ENCODE measurements around the gene ACTR1A.

ACTR1A gene

DNA sequence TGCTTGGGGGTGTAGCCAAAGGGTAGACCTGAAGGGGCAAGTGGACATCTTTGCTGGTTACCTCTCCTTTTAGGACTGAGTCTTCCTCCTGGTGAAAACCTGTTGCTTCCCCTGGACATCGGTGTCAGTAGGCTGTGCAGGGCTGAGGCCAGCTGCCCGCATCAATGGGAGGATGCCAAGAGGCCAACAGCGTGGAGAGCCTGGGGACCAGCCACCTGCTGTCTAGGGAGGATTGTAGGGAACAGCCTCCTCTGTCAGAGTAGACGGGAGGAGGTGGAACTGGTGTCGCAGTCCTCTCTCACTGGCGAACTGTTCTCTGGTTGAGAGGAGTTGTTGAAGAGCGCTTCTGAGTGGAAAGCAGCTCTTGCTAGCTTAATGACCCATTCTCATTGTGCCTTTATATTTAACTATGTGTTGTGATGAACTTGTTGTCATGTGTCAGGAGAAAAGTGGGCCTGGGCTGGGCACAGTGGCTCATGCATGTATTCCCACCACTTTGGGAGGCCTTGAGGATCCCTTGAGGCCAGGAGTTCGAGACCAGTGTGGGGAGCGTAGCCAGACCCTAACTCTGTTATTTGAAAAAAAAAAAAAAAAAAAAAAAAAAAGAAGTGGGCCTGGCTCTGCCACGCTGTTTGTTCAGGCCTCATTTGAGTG lies 3.1 kb upstream of the ACTR1A start:
- peaks cover 4% of the 10 kb centered on the region for H3K4me1 ChIP-seq (ENCODE audit: control insufficient read depth, low read depth, low read length)
- no peak overlapping the region for H3K4me3 ChIP-seq (ENCODE audit: low read length)
- no peak overlapping the region for H3K4me2 ChIP-seq (ENCODE audit: low read length)
- no peak for DNase-seq
- H2AK5ac ChIP-seq (ENCODE audit: low read length) = no peak overlapping the region
- no peak overlapping the region for H3K23ac ChIP-seq (ENCODE audit: low read length)
- no peak overlapping the region for H4K5ac ChIP-seq (ENCODE audit: low read length)
- H3K79me1 ChIP-seq (ENCODE audit: low read length) = peaks cover 18% of the 10 kb centered on the region
- no peak overlapping the region for H3K56ac ChIP-seq (ENCODE audit: low read length)
- H3K79me2 ChIP-seq (ENCODE audit: control insufficient read depth, insufficient read depth, low read length) = peaks cover 16% of the 10 kb centered on the region
- no peak overlapping the region for H3K27ac ChIP-seq (ENCODE audit: low read depth, low read length)
- no peak overlapping the region for H3K4ac ChIP-seq (ENCODE audit: low read depth, low read length)
- H3K36me3 ChIP-seq (ENCODE audit: control insufficient read depth, insufficient read depth, low read length) = peaks cover 3% of the 10 kb centered on the region
- H2BK5ac ChIP-seq (ENCODE audit: low read length) = no peak overlapping the region
- WGBS (ENCODE audit: extremely low coverage, insufficient coverage, low lambda C conversion rate) = no CpG with 5 or more reads among the region's 10 CpGs
- H2BK120ac ChIP-seq (ENCODE audit: low read depth, low read length) = no peak overlapping the region
- H3K9ac ChIP-seq (ENCODE audit: low read length) = peak overlapping the region; percentile 82
- H3K18ac ChIP-seq (ENCODE audit: low read length) = no peak overlapping the region
- H4K8ac ChIP-seq (ENCODE audit: low read depth, low read length) = no peak overlapping the region
- H3K27me3 ChIP-seq (ENCODE audit: insufficient read depth, low read length, poor library complexity) = no peaks in the 10 kb centered on the region
- H2BK15ac ChIP-seq (replicated peaks; ENCODE audit: low read depth) = no peak overlapping the region

DNA sequence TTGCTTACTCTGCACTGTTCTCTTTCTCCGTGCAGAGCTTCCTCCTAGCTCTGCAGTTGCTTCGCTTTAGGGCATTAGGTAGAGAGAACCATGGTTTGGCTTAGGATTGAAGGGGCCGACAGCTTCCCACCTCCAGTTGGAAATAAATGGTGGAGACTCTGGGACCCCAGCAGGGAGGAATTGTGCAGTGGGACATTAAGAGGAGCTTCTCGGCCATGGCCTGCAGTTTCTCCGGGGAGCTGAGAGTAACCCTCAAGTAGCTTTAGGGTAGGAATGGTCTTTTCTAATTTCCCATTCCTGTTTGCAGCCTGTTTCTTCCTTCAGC lies 2.4 kb upstream of the ACTR1A start:
- peaks cover 19% of the 10 kb centered on the region for H3K79me1 ChIP-seq (ENCODE audit: low read length)
- no peak overlapping the region for H2BK5ac ChIP-seq (ENCODE audit: low read length)
- no CpG with 5 or more reads among the region's 5 CpGs for WGBS (ENCODE audit: extremely low coverage, insufficient coverage, low lambda C conversion rate)
- no peak overlapping the region for H2AK5ac ChIP-seq (ENCODE audit: low read length)
- no peak overlapping the region for H4K5ac ChIP-seq (ENCODE audit: low read length)
- no peak overlapping the region for H3K18ac ChIP-seq (ENCODE audit: low read length)
- H3K4me3 ChIP-seq (ENCODE audit: low read length) = peak overlapping the region; percentile 83
- no peak overlapping the region for H3K4ac ChIP-seq (ENCODE audit: low read depth, low read length)
- H3K9ac ChIP-seq (ENCODE audit: low read length) = peak overlapping the region; percentile 82
- H3K36me3 ChIP-seq (ENCODE audit: control insufficient read depth, insufficient read depth, low read length) = peaks cover 3% of the 10 kb centered on the region
- H3K4me2 ChIP-seq (ENCODE audit: low read length) = peak overlapping the region; percentile 93
- H3K27ac ChIP-seq (ENCODE audit: low read depth, low read length) = no peak overlapping the region
- no peak overlapping the region for H4K8ac ChIP-seq (ENCODE audit: low read depth, low read length)
- no peak for DNase-seq
- H3K4me1 ChIP-seq (ENCODE audit: control insufficient read depth, low read depth, low read length) = peaks cover 4% of the 10 kb centered on the region
- H2BK120ac ChIP-seq (ENCODE audit: low read depth, low read length) = no peak overlapping the region
- H3K79me2 ChIP-seq (ENCODE audit: control insufficient read depth, insufficient read depth, low read length) = peaks cover 19% of the 10 kb centered on the region
- H3K56ac ChIP-seq (ENCODE audit: low read length) = peak overlapping the region; percentile 92
- no peaks in the 10 kb centered on the region for H3K27me3 ChIP-seq (ENCODE audit: insufficient read depth, low read length, poor library complexity)
- no peak overlapping the region for H3K23ac ChIP-seq (ENCODE audit: low read length)
- H2BK15ac ChIP-seq (replicated peaks; ENCODE audit: low read depth) = no peak overlapping the region

DNA sequence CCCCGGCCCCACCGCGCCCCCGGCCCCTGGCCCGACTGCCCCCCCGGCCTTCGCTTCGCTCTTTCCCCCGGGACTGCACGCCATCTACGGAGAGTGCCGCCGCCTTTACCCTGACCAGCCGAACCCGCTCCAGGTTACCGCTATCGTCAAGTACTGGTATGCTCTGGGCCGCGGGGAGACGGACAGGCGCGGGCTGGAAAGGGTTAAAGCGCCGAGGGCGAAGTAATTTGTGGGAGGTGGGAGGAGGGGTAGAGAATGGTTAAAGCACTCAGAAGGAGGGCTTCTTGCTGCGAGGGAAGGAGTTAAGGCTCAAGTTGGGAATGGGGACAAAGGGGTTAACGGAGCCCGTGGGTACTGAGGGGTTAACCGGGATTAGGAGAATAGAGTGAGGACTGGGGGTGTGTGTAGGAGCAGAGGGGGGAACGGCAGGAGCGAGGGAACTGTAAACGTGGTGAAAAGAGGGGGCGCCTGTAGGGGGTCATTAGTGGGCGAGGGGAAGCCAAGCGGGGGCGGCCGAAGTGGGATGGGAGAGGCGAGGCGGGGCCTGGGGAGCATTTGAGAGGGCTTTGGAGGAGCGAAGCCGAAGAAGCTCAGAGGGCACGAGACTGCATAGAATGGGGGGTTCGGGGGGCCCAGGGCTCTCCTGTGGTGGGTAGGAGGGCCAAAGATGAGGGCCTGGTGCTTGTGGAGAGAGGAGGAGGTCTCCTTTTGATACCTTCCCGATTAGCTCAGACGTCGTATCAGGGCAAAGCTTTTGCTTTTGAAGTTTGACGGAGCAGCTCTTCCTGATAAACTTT lies 1.9 kb upstream of the ACTR1A start:
- peak overlapping the region; percentile 93 for H3K4me2 ChIP-seq (ENCODE audit: low read length)
- peaks cover 3% of the 10 kb centered on the region for H3K36me3 ChIP-seq (ENCODE audit: control insufficient read depth, insufficient read depth, low read length)
- peak overlapping the region; percentile 41 for H3K4ac ChIP-seq (ENCODE audit: low read depth, low read length)
- H3K9ac ChIP-seq (ENCODE audit: low read length) = peak overlapping the region; percentile 82
- H2BK5ac ChIP-seq (ENCODE audit: low read length) = no peak overlapping the region
- H3K18ac ChIP-seq (ENCODE audit: low read length) = peak overlapping the region; percentile 92
- no peak overlapping the region for H2AK5ac ChIP-seq (ENCODE audit: low read length)
- H4K5ac ChIP-seq (ENCODE audit: low read length) = no peak overlapping the region
- peak overlapping the region; percentile 83 for H3K4me3 ChIP-seq (ENCODE audit: low read length)
- peaks cover 4% of the 10 kb centered on the region for H3K4me1 ChIP-seq (ENCODE audit: control insufficient read depth, low read depth, low read length)
- peaks cover 24% of the 10 kb centered on the region for H3K79me2 ChIP-seq (ENCODE audit: control insufficient read depth, insufficient read depth, low read length)
- no CpG with 5 or more reads among the region's 47 CpGs for WGBS (ENCODE audit: extremely low coverage, insufficient coverage, low lambda C conversion rate)
- peak overlapping the region; percentile 92 for H3K56ac ChIP-seq (ENCODE audit: low read length)
- H2BK120ac ChIP-seq (ENCODE audit: low read depth, low read length) = no peak overlapping the region
- H3K79me1 ChIP-seq (ENCODE audit: low read length) = peaks cover 19% of the 10 kb centered on the region
- peak; percentile 76 for DNase-seq
- H3K27me3 ChIP-seq (ENCODE audit: insufficient read depth, low read length, poor library complexity) = no peaks in the 10 kb centered on the region
- H2BK15ac ChIP-seq (replicated peaks; ENCODE audit: low read depth) = no peak overlapping the region
- no peak overlapping the region for H3K23ac ChIP-seq (ENCODE audit: low read length)
- H4K8ac ChIP-seq (ENCODE audit: low read depth, low read length) = no peak overlapping the region
- H3K27ac ChIP-seq (ENCODE audit: low read depth, low read length) = peak overlapping the region; percentile 7

DNA sequence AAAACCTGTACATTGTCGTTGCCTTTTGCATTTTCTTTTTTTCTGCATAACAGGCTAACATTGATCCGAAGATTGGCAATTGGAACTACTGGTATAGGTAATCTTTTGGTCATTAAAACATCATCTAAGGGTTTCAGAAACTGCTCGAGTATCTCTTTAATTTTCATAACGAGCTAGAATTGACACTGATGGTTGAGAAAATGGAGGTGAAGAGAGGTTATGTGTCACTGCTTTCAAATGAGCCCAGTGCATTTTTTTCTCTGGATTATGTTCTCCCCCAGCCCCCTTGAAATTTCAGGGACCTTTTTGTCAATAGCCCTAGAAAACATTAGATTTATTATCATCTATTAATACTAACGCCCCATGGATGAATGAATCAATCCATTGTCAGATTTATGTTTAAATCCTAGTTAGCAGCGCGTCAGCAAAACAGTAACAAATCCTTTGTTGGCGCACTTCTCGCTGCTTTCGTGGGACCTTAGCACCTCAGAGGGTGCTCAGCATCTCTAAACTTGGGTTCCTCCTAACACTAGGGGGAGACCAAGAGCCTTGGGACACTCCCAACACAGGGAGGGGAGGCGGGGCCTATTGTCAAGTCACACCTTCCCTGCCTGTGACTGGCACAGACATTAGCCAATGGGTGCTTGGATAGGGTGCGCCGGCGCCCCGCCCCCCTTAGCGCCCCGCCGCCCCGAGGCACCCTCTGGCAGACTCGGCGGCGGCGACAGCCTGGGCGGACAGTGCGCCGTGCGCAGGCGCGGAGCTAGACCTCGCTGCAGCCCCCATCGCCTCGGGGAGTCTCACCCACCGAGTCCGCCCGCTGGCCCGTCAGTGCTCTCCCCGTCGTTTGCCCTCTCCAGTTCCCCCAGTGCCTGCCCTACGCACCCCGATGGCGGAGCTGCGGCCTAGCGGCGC lies 1.0 kb upstream of the ACTR1A start, which contains the start of gene SUFU:
Gene SUFU (plus strand): TSS at position 709 of the 915 bp plus-strand sequence. CDS start 181 bp downstream, at position 890.
- H3K27ac ChIP-seq (ENCODE audit: low read depth, low read length) = peak within 1 kb of the TSS; percentile 7
- DNase-seq = peak; percentile 99
- H2AK5ac ChIP-seq (ENCODE audit: low read length) = no peak within 1 kb of the TSS
- H3K4ac ChIP-seq (ENCODE audit: low read depth, low read length) = peak within 1 kb of the TSS; percentile 41
- WGBS (ENCODE audit: extremely low coverage, insufficient coverage, low lambda C conversion rate) = no CpG with 5 or more reads among the region's 44 CpGs
- H4K5ac ChIP-seq (ENCODE audit: low read length) = no peak within 1 kb of the TSS
- H3K36me3 ChIP-seq (ENCODE audit: control insufficient read depth, insufficient read depth, low read length) = no peaks in the 10 kb centered on the region
- H2BK5ac ChIP-seq (ENCODE audit: low read length) = no peak within 1 kb of the TSS
- H3K27me3 ChIP-seq (ENCODE audit: insufficient read depth, low read length, poor library complexity) = no peaks in the 10 kb centered on the region
- H3K18ac ChIP-seq (ENCODE audit: low read length) = peak within 1 kb of the TSS; percentile 92
- peak within 1 kb of the TSS; percentile 93 for H3K4me2 ChIP-seq (ENCODE audit: low read length)
- H3K56ac ChIP-seq (ENCODE audit: low read length) = peak within 1 kb of the TSS; percentile 92
- no peak within 1 kb of the TSS for H4K8ac ChIP-seq (ENCODE audit: low read depth, low read length)
- H3K4me3 ChIP-seq (ENCODE audit: low read length) = peak within 1 kb of the TSS; percentile 83
- peak within 1 kb of the TSS; percentile 82 for H3K9ac ChIP-seq (ENCODE audit: low read length)
- peaks cover 4% of the 10 kb centered on the region for H3K4me1 ChIP-seq (ENCODE audit: control insufficient read depth, low read depth, low read length)
- no peak within 1 kb of the TSS for H2BK120ac ChIP-seq (ENCODE audit: low read depth, low read length)
- H3K23ac ChIP-seq (ENCODE audit: low read length) = no peak within 1 kb of the TSS
- peaks cover 30% of the 10 kb centered on the region for H3K79me2 ChIP-seq (ENCODE audit: control insufficient read depth, insufficient read depth, low read length)
- peaks cover 20% of the 10 kb centered on the region for H3K79me1 ChIP-seq (ENCODE audit: low read length)
- H2BK15ac ChIP-seq (replicated peaks; ENCODE audit: low read depth) = no peak within 1 kb of the TSS

DNA sequence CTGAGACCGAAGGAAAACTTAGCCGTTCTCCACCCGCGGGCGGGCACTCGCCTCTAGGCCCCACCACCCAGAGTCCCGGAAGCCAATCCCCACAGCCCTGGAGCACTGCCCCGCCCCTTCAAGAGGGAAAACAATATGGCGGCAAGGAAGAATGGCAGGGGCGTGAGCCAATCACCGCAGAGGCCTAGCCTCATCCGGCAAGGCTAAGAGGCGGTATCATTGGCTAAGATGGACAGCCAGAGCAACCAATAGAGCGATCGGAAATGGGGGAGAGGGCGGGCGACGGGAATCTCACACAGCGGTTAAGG lies 529 bp downstream of the ACTR1A start:
- no peak overlapping the region for H2BK15ac ChIP-seq (replicated peaks; ENCODE audit: low read depth)

More for the DNA sequence above, 529 bp downstream of the ACTR1A start:
- H2BK120ac ChIP-seq (ENCODE audit: low read depth, low read length) = no peak overlapping the region
- H3K79me1 ChIP-seq (ENCODE audit: low read length) = peaks cover 20% of the 10 kb centered on the region
- H3K4me3 ChIP-seq (ENCODE audit: low read length) = peak overlapping the region; percentile 83
- H3K79me2 ChIP-seq (ENCODE audit: control insufficient read depth, insufficient read depth, low read length) = peaks cover 38% of the 10 kb centered on the region
- WGBS (ENCODE audit: extremely low coverage, insufficient coverage, low lambda C conversion rate) = no CpG with 5 or more reads among the region's 19 CpGs
- no peak overlapping the region for H4K5ac ChIP-seq (ENCODE audit: low read length)
- H3K27ac ChIP-seq (ENCODE audit: low read depth, low read length) = no peak overlapping the region
- no peak overlapping the region for H2BK5ac ChIP-seq (ENCODE audit: low read length)
- no peak overlapping the region for H3K23ac ChIP-seq (ENCODE audit: low read length)
- peak; percentile 99 for DNase-seq
- H3K27me3 ChIP-seq (ENCODE audit: insufficient read depth, low read length, poor library complexity) = no peaks in the 10 kb centered on the region
- no peaks in the 10 kb centered on the region for H3K36me3 ChIP-seq (ENCODE audit: control insufficient read depth, insufficient read depth, low read length)
- H3K18ac ChIP-seq (ENCODE audit: low read length) = no peak overlapping the region
- peak overlapping the region; percentile 95 for H3K56ac ChIP-seq (ENCODE audit: low read length)
- H3K4me1 ChIP-seq (ENCODE audit: control insufficient read depth, low read depth, low read length) = peaks cover 4% of the 10 kb centered on the region
- no peak overlapping the region for H2AK5ac ChIP-seq (ENCODE audit: low read length)
- H3K9ac ChIP-seq (ENCODE audit: low read length) = peak overlapping the region; percentile 93
- H3K4ac ChIP-seq (ENCODE audit: low read depth, low read length) = no peak overlapping the region
- no peak overlapping the region for H3K4me2 ChIP-seq (ENCODE audit: low read length)
- no peak overlapping the region for H4K8ac ChIP-seq (ENCODE audit: low read depth, low read length)
